NCI-H2196 treated with DMSO at 0.1 percent for 48 hours (cell line): Measurements from ENCODE around the gene LETMD1.
"Not testable (repeated sequence)": the region's sequence is repeated elsewhere in the genome, so short reads cannot be mapped to it uniquely, and the experiment has no call there.

Experiments
- DNase-seq: peaks from one replicate; lab custom pipeline; 2025; ENCODE audit not compliant: unreplicated experiment; lab: John Stamatoyannopoulos, UW

The LETMD1 gene, protein sequence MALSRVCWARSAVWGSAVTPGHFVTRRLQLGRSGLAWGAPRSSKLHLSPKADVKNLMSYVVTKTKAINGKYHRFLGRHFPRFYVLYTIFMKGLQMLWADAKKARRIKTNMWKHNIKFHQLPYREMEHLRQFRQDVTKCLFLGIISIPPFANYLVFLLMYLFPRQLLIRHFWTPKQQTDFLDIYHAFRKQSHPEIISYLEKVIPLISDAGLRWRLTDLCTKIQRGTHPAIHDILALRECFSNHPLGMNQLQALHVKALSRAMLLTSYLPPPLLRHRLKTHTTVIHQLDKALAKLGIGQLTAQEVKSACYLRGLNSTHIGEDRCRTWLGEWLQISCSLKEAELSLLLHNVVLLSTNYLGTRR

DNA sequence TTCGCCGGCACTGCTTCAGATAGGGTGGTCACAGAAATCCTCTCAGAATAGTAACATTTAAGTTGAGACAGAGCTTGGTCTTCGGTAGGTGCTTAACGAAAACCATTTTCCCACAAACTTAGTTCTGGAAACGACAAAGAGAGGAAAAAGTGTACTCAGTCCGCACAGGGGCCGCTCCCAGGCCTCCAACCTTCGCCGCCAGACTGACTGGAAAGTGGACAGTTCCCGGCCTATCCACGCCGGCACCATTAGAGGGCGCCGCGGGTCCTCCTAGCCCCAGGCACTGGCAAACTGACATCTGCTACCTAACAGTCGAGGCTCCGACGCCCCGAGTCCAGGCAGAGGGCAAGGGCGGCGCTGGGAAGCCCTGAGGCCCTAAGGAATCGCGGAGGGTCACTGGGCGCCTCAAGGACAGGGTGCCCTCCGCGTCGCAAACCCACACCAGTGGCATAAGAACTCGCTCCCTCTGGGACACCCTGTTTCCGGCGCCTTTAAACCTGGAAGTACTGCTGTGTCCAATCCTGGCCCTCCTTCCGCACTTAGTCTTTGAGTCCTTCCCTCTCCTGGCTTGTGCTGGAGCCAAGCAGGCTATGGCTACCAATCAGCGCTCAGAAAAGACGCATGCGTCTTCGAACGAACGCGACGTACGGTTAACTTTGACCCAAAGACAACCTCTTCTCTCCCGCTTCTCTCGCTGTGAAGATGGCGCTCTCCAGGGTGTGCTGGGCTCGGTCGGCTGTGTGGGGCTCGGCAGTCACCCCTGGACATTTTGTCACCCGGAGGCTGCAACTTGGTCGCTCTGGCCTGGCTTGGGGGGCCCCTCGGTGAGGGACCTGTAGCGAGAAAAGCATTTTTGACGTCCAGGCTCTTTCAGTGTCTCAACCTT is at the start of gene LETMD1:
Gene LETMD1 (plus strand): TSS at position 673 of the 886 bp plus-strand sequence. CDS start 30 bp downstream, at position 703.
- peak; percentile 97 for DNase-seq

- DNase-seq, result no peak
Measured at GRCh38 chr12:50999093-50999492, 49.0 kb upstream of the LETMD1 start.

GRCh38 chr12:51000245-51000644 is 47.9 kb upstream of the LETMD1 start:
- no peak for DNase-seq

DNA sequence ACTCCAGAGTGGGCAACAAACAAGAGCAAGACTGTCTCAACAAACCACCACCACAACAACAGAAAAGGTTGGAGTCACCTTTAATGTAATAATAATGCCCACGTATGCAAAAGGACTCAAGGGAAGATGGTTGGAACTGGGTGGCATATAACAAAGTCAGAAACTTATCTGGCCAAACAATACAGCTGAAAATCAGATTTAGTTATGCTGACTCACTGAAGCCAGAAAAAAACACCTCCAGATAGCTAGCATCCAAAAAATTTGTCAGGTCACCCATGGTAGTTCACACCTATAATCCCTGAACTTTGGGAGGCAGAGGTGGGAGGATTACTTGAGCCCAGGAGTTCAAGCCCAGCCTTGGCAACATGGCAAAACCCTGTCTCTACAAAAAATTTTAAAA is 46.3 kb upstream of the LETMD1 start:
- DNase-seq, result no peak

- DNase-seq, result no peak
Measured at GRCh38 chr12:51004504-51004903, 43.6 kb upstream of the LETMD1 start.

DNA sequence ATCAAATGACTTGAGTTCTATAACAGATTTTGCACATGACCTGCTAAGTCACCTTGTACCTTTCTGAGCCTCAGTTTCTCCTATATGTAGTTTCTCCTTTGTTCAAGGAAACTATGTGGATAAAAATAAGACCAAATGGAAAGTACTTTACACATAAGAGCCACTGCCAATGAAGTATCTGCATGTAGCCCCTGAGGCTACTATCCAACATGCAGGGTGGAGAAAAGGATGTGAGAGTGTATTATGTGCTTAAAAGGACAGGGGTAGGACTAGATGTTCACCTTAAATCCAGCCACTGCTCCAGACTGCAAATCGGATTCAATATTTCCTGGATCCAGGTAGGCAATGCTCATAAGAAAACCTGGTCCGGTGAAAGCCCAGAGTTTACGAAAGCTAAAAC is 43.1 kb upstream of the LETMD1 start:
- no peak for DNase-seq

GRCh38 chr12:51005671-51006070 is 42.5 kb upstream of the LETMD1 start:
- DNase-seq, result no peak

DNA sequence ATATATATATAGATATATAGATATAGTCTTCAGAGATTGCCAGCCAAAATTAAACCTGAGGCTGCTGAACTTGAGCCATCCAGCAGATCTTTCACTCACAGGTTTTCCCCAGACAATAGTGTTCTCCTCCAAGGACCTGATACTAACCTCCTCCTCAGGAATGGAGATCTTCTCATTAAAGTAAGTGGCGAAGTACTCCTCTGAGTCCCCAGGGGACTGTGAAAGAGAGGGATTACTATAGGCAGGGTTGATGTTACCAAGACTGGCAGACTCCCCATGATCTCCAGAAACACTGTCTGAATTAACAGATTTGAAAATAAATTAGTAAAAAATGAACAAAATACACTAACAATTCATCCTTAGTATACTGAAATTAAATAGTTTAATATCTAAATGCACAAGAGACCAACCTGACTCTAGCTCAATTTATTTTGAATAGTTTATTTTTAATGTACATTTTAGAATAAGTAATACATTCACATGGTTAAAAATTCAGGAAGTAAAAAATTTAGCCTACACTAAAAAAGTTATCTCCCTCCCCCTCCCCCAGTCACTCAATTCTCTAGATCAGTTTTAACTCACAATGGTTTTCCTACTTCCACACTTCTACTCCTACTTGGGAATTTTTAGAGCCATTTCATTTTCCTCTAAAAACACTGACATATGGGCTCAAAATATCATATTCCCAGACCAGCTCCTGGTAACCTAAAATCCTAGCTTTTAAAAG is 39.6 kb upstream of the LETMD1 start:
- DNase-seq, result no peak

DNA sequence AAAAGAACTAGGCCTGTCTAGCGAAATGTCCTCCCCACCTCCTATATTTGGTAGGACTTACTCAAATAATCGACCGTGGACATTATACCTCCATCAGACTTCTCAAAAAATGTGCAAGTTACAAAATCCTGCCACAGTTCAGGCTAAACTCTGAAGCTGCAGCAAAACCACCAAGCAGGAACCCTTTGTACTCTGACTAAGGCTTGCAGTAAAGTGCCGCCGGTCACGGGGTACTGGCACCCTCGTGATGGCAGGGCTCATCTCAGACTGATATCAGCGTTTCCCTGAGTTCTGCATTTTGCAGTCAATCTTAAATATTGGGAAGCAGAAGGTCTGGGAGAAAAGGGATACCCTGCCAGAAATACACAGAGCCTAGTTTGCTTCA is 39.1 kb upstream of the LETMD1 start:
- DNase-seq, result no peak

- DNase-seq, result no peak
Measured at GRCh38 chr12:51011955-51012354, 36.2 kb upstream of the LETMD1 start.

DNA sequence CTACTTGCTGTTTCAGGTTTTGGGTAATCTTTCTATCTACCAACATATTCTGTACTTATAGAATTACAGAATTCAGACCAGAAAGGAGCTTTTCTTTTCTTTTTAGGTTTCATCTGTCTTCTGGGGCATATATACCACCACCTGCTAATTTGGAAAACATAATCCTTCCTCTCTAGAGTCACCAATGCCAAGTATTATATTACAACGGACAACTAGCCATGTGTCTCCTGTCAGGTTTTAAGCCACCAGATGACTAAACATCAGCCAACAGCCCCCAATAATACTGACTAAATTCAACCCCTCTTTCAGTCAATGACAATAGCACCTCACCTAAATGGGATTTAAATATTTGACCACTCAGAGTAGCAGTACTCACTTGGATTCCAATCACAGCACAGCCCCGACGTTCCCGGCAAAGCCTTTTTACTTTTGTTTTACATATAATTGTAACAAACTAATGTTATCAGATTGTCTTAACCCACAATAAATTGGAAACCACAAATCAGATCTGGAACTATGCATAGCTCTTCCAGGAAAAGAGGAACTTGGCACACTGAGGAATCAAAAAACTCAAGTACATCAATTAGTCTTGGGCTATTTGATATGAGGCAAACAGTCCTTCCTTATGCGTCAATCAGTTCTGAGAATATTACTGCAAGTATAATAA is 35.4 kb upstream of the LETMD1 start:
- no peak for DNase-seq

DNA sequence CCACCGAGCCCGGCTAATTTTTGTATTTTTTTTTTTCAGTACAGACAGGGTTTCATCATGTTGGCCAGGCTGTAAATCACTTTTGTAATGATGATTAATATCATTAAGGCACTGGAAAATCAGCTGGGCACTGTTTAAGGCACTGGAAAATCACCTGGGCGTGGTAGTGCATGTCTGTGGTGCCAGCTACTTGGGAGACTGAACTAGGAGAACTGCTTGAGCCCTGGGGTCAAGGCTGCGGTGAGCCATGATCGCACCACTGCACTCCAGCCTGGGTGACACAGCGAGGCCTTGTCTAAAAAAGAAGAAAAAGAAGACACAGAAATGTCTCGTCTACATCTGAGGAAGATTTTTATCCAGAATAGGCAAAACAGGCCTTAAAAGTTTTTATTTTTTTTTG is 34.7 kb upstream of the LETMD1 start:
- no peak for DNase-seq

DNA sequence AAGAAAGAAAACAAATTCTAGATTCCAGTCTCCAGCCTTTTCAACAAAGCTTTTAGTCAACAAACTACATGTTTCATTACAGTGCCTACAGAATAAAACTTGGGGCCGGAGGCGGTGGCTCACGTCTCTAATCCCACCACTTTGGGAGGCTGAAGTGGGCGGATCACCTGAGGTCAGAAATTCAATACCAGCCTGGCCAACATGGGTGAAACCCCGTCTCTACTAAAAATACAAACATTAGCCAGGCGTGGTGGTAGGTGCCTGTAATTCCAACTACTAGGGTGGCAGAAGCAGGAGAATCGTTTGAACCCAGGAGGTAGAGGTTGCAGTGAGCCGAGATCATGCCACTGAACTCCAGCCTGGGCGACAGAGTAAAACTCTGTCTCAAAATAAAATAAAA is 33.7 kb upstream of the LETMD1 start:
- DNase-seq, result not testable (repeated sequence)

DNA sequence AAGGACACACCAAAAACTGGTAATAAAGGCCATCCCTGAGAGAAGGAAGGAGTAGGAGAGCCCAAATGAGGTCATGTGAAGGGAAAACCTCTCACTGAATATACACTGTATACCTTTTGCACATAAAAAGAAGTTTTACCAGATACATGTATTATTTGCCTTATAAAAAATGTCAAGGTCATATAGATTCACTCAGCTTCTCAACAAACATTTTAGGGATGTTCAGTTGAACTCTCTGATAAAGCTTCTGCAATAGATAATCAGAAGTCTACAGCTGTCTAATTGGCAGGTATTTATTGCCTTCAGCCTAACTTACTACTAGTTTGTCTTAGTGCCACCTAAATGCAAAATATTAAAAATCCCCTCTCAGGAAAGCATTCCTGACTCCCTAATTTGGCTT is 30.7 kb upstream of the LETMD1 start:
- no peak for DNase-seq

- DNase-seq, result no peak
Measured at GRCh38 chr12:51018956-51019355, 29.2 kb upstream of the LETMD1 start.

GRCh38 chr12:51019927-51020326 is 28.2 kb upstream of the LETMD1 start:
- no peak for DNase-seq

GRCh38 chr12:51020448-51021182 is 27.5 kb upstream of the LETMD1 start:
- no peak for DNase-seq

DNA sequence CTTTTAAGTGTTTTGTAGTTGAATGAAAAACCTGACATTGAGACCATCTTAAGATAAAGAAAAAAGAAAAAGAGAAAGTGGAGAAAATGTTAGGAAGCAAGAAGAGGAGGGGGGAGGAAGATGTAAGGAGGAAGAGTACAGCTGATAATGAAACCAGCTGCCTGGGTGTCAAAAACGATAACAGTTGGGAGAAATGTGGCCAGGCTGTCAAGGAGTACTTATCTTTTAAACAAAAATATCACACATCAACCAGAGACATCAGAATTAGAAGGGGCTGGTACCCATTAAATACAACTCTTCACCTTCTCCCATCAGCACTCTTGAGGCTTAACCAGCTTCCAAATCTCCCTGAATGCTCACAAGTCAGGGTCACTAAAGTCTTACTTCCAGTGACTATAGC is 26.4 kb upstream of the LETMD1 start:
- no peak for DNase-seq

DNA sequence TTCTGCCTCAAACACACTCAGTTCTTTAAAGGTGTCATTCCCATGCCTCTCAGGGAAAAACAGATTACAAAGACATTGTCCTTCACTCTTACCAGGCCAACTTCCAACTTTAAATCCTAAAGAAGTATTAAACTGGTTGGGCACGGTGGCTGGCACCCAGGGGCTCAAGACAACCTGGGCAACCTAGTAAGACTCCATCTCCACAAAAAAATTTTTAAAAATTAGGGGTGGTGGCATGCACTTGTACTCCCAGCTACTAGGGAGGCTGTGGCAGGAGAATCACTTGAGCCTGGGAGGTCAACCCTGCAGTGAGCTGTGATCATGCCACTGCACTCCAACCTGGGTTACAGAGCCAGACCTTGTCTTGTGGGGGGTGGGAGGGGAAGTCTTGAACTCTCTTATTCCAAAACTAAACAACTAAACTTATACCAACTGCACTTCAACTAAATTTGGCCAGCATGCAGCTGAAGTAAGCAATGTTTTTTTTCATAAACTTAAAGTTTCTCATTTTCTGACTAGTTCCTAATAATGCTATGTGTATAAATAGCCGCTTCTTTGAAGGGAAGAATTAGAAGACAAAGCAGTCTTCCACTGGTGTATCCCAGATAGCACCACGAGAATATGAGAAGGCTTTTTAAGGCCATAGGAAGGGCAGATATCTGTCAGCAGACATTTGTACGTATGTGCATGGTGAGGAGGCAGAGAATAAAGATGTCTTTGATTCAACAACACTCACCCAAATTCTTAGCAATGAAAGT is 24.3 kb upstream of the LETMD1 start:
- no peak for DNase-seq
